HG02970 (cell line): Measurements from ENCODE around the gene ACSS2.

ENCODE experiments used
- ATAC-seq: cut with Tn5 transposase; IDR thresholded peaks from one replicate; pipeline ENCODE4 v1.9.1; 2021; ENCODE audit warnings: mild to moderate bottlenecking, moderate library complexity, moderate number of reproducible peaks; ENCODE audit not compliant: unreplicated experiment, low FRiP score

ACSS2 gene

GRCh38 chr20:34907616-34908469 lies 31.4 kb downstream of the ACSS2 start:
- ATAC-seq = no peak

- ATAC-seq = no peak
Measured at GRCh38 chr20:34915131-34915530, 38.7 kb downstream of the ACSS2 start.

GRCh38 chr20:34915749-34916455 lies 39.5 kb downstream of the ACSS2 start:
- ATAC-seq = no peak

DNA sequence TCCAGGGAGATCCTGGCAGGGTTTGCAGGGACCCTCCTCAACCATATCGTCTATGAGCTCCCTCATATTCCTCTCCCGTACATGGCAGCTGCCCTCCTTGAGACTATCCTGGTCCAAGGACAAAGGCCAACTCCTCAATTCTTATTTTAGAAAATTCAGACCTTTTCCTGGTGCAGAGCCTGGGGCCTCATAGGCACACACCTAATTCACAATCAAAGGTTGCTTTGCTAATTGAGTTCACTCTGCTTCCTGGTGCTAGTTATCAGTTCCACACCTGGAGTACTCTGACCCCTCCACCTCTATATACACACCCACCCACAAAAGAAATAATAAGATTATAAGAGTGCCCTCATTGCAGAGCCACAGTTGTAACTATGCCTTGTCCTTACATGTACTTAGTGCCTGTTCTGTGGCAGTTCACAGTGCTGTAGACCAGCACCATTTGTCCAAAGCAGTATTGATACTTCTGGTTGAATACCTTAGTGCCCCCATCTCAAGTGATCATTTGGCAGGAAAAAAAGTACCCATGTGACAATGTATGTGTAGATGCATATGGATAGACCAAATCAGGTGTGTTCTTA lies 40.5 kb downstream of the ACSS2 start:
- no peak for ATAC-seq

DNA sequence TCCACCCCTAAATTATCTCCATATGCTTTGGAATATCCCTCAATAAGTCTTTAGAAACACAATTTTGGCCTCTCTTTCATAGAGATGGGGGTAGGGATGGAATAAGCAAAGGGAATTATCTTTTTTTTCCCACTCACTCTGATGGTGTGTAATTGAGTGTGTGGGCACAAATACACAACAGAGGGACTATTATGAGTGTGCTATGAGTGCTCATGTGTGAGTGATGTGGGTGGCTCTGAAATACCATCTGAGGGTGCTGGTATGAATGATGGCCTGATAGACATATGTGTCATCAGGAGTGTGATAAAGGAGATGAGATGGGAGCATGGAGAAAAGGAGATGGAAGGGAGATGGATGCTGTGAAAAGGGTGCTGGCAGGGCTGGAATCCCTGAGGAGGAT lies 43.6 kb downstream of the ACSS2 start:
- ATAC-seq = no peak

DNA sequence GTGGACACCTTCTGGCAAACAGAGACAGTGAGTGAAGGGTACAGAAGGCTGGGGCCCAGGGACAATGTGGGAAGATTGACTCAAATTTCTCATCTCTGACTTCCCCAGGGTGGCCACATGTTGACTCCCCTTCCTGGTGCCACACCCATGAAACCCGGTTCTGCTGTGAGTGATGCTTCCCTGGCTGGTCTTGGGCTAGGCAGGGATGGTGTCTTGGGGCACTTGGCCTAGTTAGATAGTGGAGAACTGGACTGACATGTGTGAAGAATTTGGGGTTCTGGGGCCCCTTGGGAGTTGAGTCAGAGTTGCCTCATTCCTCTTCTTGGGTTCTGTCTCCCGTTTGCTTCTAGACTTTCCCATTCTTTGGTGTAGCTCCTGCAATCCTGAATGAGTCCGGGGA lies 45.0 kb downstream of the ACSS2 start:
- no peak for ATAC-seq

- ATAC-seq = no peak
Measured at GRCh38 chr20:34922654-34923381, 46.4 kb downstream of the ACSS2 start.

- ATAC-seq = no peak
Measured at GRCh38 chr20:34923414-34923813, 47.0 kb downstream of the ACSS2 start.

DNA sequence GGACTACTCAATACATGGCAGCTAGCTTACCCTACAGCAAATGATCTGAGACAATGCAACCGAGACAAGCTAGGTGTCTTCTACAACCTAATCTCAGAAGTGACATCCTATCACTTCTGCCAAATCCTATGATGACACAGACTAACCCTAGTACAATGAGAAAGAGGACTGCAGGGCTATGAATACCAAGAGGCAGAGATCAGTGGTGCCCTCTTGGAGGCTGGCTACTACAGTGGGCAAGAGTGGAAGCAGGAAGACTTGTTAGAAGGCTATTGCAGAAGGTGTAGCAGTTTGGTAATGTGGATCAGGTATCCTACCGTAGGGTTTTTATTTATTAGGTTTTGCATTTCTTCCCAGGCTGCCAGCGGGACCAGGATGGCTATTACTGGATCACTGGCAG lies 48.9 kb downstream of the ACSS2 start:
- ATAC-seq = no peak

- no peak for ATAC-seq
Measured at GRCh38 chr20:34925981-34926380, 49.6 kb downstream of the ACSS2 start.

DNA sequence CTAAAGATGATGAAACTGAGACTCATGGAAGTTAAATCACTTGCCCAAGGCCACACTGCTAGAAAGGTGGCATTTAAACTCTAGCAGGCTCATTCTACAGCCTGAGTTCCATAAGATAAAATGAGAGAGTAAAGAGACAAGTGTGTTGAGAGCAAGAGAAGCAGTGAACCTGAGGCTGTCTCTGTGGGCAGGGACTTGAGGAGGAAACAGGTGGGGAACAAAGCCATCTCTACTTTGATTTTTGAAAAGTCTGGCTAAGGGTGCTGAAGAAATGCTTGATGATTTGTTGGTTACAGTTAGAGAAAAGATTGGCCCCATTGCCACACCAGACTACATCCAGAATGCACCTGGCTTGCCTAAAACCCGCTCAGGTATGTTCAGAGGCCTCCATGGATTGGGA lies 50.2 kb downstream of the ACSS2 start:
- ATAC-seq = no peak

GRCh38 chr20:34927736-34928135 lies 51.3 kb downstream of the ACSS2 start:
- no peak for ATAC-seq

GRCh38 chr20:34928411-34928810 lies 52.0 kb downstream of the ACSS2 start:
- no peak for ATAC-seq

DNA sequence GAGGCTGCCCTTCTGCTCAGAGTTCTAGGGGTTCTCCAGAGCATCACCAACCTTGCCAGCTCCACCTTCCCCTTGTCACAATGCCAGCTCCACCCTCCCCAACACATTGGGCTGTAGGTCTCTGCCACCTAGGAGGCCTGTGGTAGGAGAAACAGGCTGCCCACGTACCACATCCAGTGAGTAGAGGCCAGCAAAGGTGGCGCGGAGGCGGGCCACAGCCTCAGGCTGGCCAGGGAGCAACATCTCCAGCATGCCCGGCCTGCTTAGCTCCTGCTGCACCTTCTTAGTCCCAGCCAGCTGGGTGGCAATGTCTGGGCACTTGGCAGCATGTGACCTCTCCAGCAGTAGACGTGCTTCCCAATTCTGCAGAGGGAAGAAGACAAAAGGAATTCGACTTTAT lies 55.4 kb downstream of the ACSS2 start:
- ATAC-seq = no peak

GRCh38 chr20:34938466-34939163 lies 62.2 kb downstream of the ACSS2 start:
- ATAC-seq = no peak

GRCh38 chr20:34940081-34940481 lies 63.7 kb downstream of the ACSS2 start:
- ATAC-seq = no peak

DNA sequence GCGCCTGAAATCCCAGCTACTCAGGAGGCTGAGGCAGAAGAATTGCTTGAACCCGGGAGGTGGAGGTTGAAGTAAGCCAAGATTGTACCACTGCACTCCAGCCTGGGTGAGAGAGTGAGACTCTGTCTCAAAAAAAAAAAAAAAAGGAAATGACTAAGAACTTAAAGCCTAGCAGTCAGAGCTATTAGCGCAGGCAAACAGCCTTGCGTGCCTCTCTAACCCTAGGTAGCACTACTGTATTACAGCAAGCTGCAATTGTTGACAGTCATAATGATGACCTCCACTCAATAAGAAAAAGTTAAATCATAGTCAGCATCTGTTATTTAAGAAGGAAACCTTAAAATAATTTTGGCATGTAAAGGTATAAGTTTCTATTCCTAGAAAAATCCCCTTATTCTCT lies 64.8 kb downstream of the ACSS2 start:
- ATAC-seq = no peak

- ATAC-seq = no peak
Measured at GRCh38 chr20:34942301-34942700, 65.9 kb downstream of the ACSS2 start.

DNA sequence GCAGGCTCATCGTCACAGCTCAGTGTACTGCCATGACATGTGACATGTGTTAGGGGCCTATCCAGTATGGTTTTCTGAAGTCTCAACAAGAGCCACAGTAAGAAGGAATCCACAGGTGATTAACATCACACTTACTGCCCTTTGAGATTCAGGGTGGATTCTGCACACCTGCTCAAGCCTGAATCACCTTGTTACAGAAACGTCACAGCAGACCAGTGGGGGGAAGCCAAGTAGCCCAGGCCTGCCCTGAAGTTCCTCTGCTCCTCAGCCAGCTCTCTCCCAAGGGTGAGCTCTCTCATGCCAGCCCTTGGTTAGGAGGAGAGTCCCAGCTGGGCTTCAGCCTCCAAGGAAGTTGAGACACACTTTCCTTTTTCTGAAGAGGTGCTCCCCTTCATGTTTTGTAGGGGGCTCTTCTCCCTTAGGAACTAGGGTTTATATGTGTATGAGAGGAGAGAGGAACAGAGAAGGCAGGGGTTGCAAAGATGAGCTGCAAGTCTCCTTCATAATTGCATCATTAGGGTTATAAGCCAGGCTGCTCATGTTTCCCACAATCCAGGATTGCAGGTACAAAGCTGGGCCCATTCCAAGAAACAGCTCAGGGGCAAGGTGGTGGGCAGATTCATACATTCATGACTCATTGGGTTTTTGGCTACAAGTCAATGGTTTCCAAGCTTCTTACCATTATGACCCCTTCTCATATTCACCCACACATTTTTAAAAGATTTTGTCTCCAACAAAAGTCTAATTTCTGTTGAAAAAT lies 67.6 kb downstream of the ACSS2 start:
- ATAC-seq = no peak
